ENCODE measurements around the gene RNF227. TPM values are rescaled to one million over a fixed set of nuclear protein-coding genes. Genes with fewer than 3 reads are reported as not detected.

The RNF227 gene
- total and polyA plus RNA-seq, 2 donors: 2.7 to 5.8 TPM

- Histone ChIP-seq H3K4me1 (ENCODE audit: control insufficient read depth in 2 of 2, insufficient read depth in 2 of 2, low read length in 2 of 2) (peaks cover 15 to 21% of the 10 kb centered on the region in 2 donors), H3K36me3 (ENCODE audit: control insufficient read depth in 2 of 2, insufficient read depth in 2 of 2, low read length in 1 of 2) (peaks cover 6 to 8% of the 10 kb centered on the region in 2 donors), H3K9me3 (ENCODE audit: control insufficient read depth in 2 of 2, insufficient read depth in 1 of 2, low read length in 1 of 2) (peaks cover 0 to 6% of the 10 kb centered on the region in 2 donors), H3K27me3 (ENCODE audit: control insufficient read depth in 2 of 2, insufficient read depth in 1 of 2, low read length in 1 of 2) (peaks cover 0 to 4% of the 10 kb centered on the region in 2 donors), H3K4me3 (ENCODE audit: low read length in 2 of 2) (no peak overlapping the region), H3K27ac (ENCODE audit: low read depth in 1 of 2, low read length in 1 of 2) (peak overlapping the region in 1 of 2 donors; percentile 36)
- 94% methylated on average over 2 of the region's 2 CpGs for WGBS
- no peak for DNase-seq (ENCODE audit: low read depth in 6 of 9, low spot score in 9 of 9)
Observed at GRCh38 chr17:7916808-7917207, 719 bp upstream of the RNF227 start.

GRCh38 chr17:7916385-7916682, 245 bp upstream of the RNF227 start:
- Histone ChIP-seq H3K9me3 (ENCODE audit: control insufficient read depth in 2 of 2, insufficient read depth in 1 of 2, low read length in 1 of 2) (peaks cover 0 to 6% of the 10 kb centered on the region in 2 donors), H3K4me1 (ENCODE audit: control insufficient read depth in 2 of 2, insufficient read depth in 2 of 2, low read length in 2 of 2) (peaks cover 15 to 21% of the 10 kb centered on the region in 2 donors), H3K27me3 (ENCODE audit: control insufficient read depth in 2 of 2, insufficient read depth in 1 of 2, low read length in 1 of 2) (peaks cover 0 to 4% of the 10 kb centered on the region in 2 donors), H3K36me3 (ENCODE audit: control insufficient read depth in 2 of 2, insufficient read depth in 2 of 2, low read length in 1 of 2) (peaks cover 11 to 13% of the 10 kb centered on the region in 2 donors), H3K4me3 (ENCODE audit: low read length in 2 of 2) (peak overlapping the region; percentile 67 to 69), H3K27ac (ENCODE audit: low read depth in 1 of 2, low read length in 1 of 2) (peak overlapping the region; percentile 74 to 92)
- WGBS: 65% methylated on average over 15 of the region's 15 CpGs
- no peak for DNase-seq (ENCODE audit: low read depth in 6 of 9, low spot score in 9 of 9)

DNA sequence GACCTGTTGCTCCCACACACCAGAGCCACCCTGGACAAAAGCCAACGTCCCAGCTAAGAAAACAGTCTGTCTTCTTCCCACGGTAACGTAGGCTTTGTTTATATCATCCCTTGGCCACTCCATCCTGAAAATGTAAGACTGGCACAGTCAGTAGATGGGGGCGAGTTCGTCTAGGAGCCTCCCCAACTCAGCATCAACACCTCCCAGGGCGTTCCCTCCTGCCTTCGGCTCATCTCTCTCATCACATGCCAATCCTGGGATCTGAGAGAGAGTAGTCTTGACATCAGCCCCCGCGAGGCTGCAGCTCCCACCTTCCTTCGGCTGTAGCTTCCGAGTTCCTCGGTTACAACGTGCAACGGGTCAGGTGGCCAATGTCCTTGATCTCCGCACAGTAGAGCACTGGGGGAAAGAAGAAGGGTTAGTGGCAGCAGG, 894 bp downstream of the RNF227 start:
- DNase-seq (ENCODE audit: low read depth in 6 of 9, low spot score in 9 of 9): no peak
- Histone ChIP-seq H3K27ac (ENCODE audit: low read depth in 1 of 2, low read length in 1 of 2) (peak overlapping the region; percentile 86 to 92), H3K4me1 (ENCODE audit: control insufficient read depth in 2 of 2, insufficient read depth in 2 of 2, low read length in 2 of 2) (peaks cover 15 to 21% of the 10 kb centered on the region in 2 donors), H3K27me3 (ENCODE audit: control insufficient read depth in 2 of 2, insufficient read depth in 1 of 2, low read length in 1 of 2) (peaks cover 0 to 4% of the 10 kb centered on the region in 2 donors), H3K4me3 (ENCODE audit: low read length in 2 of 2) (peak overlapping the region; percentile 67 to 69), H3K9me3 (ENCODE audit: control insufficient read depth in 2 of 2, insufficient read depth in 1 of 2, low read length in 1 of 2) (peaks cover 0 to 6% of the 10 kb centered on the region in 2 donors), H3K36me3 (ENCODE audit: control insufficient read depth in 2 of 2, insufficient read depth in 2 of 2, low read length in 1 of 2) (peaks cover 22 to 24% of the 10 kb centered on the region in 2 donors)
- 7% methylated on average over 15 of the region's 15 CpGs for WGBS

DNA sequence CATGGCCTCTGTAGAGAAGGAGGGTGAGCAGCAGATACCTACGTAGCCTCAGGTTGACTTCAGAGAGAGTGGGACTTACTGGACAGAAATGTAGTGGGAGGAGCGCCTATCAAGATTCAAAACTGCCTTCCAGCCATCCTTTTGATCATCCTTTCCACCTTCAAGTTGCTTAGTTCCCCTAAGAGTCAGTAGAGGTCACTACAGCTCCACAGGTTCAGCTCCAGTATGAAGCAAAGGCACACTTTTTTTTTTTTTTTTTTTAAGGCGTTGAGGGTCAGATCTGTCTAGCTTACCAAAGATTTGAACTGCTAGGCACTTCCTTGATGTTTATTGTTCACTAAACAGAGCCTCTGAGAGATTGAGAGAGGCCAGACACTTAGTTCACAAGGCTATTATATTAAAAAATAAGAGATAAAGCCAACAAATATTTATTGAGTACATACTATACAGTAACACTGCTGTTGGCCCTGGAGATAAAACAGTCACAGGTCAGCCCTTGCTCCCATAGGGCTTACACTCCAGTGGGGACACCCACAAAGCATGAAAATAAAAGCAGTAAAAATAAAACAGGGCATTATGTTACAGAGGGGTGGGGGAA, 3.1 kb downstream of the RNF227 start:
- Histone ChIP-seq H3K4me3 (ENCODE audit: low read length in 2 of 2) (no peak overlapping the region), H3K27ac (ENCODE audit: low read depth in 1 of 2, low read length in 1 of 2) (no peak overlapping the region), H3K9me3 (ENCODE audit: control insufficient read depth in 2 of 2, insufficient read depth in 1 of 2, low read length in 1 of 2) (peaks cover 0 to 6% of the 10 kb centered on the region in 2 donors), H3K27me3 (ENCODE audit: control insufficient read depth in 2 of 2, insufficient read depth in 1 of 2, low read length in 1 of 2) (peaks cover 0 to 4% of the 10 kb centered on the region in 2 donors), H3K4me1 (ENCODE audit: control insufficient read depth in 2 of 2, insufficient read depth in 2 of 2, low read length in 2 of 2) (peaks cover 15 to 21% of the 10 kb centered on the region in 2 donors), H3K36me3 (ENCODE audit: control insufficient read depth in 2 of 2, insufficient read depth in 2 of 2, low read length in 1 of 2) (peaks cover 44 to 46% of the 10 kb centered on the region in 2 donors)
- DNase-seq (ENCODE audit: low read depth in 6 of 9, low spot score in 9 of 9): peak in 8 of 9 donors; percentile 42 to 90 (median 72)
- WGBS: 52% methylated on average over 3 of the region's 3 CpGs

GRCh38 chr17:7911116-7911515, 5.0 kb downstream of the RNF227 start:
- no peak overlapping the region for H3K4me3 ChIP-seq (ENCODE audit: low read length in 2 of 2)
- peaks cover 0 to 1% of the 10 kb centered on the region in 2 donors for H3K27me3 ChIP-seq (ENCODE audit: control insufficient read depth in 2 of 2, insufficient read depth in 1 of 2, low read length in 1 of 2)
- DNase-seq (ENCODE audit: low read depth in 6 of 9, low spot score in 9 of 9): no peak
- H3K27ac ChIP-seq (ENCODE audit: low read depth in 1 of 2, low read length in 1 of 2): no peak overlapping the region
- peaks cover 6 to 12% of the 10 kb centered on the region in 2 donors for H3K4me1 ChIP-seq (ENCODE audit: control insufficient read depth in 2 of 2, insufficient read depth in 2 of 2, low read length in 2 of 2)
- H3K9me3 ChIP-seq (ENCODE audit: control insufficient read depth in 2 of 2, insufficient read depth in 1 of 2, low read length in 1 of 2): peaks cover 0 to 2% of the 10 kb centered on the region in 2 donors
- 93% methylated on average over 9 of the region's 9 CpGs for WGBS
- H3K36me3 ChIP-seq (ENCODE audit: control insufficient read depth in 2 of 2, insufficient read depth in 2 of 2, low read length in 1 of 2): peaks cover 63 to 65% of the 10 kb centered on the region in 2 donors

DNA sequence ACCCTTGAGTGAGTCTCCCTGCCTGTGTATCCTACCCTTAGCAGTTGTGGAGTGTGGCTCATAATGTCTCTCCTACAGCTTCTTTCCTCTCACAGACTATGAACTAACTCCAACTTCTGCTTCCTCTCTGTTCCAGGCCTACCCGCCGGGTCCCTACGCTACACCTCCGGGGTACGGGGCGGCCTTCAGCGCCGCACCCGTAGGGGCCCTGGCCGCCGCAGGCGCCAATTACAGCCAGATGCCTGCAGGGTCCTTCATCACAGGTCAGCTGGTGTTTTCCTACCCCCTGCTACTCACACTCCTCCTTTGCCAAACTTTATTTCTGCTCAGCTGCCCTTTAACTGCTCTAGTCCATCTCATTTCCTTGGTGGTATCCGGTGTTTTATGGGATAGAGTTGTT, 5.4 kb downstream of the RNF227 start:
- DNase-seq (ENCODE audit: low read depth in 6 of 9, low spot score in 9 of 9): no peak
- Histone ChIP-seq H3K4me1 (ENCODE audit: control insufficient read depth in 2 of 2, insufficient read depth in 2 of 2, low read length in 2 of 2) (peaks cover 6 to 10% of the 10 kb centered on the region in 2 donors), H3K27me3 (ENCODE audit: control insufficient read depth in 2 of 2, insufficient read depth in 1 of 2, low read length in 1 of 2) (no peaks in the 10 kb centered on the region), H3K9me3 (ENCODE audit: control insufficient read depth in 2 of 2, insufficient read depth in 1 of 2, low read length in 1 of 2) (no peaks in the 10 kb centered on the region), H3K4me3 (ENCODE audit: low read length in 2 of 2) (no peak overlapping the region), H3K36me3 (ENCODE audit: control insufficient read depth in 2 of 2, insufficient read depth in 2 of 2, low read length in 1 of 2) (peaks cover 67 to 69% of the 10 kb centered on the region in 2 donors), H3K27ac (ENCODE audit: low read depth in 1 of 2, low read length in 1 of 2) (no peak overlapping the region)
- WGBS: over 99% methylated on average over 13 of the region's 13 CpGs

GRCh38 chr17:7910281-7910680, 5.8 kb downstream of the RNF227 start:
- Histone ChIP-seq H3K36me3 (ENCODE audit: control insufficient read depth in 2 of 2, insufficient read depth in 2 of 2, low read length in 1 of 2) (peaks cover 72 to 73% of the 10 kb centered on the region in 2 donors), H3K4me3 (ENCODE audit: low read length in 2 of 2) (no peak overlapping the region), H3K27ac (ENCODE audit: low read depth in 1 of 2, low read length in 1 of 2) (no peak overlapping the region), H3K27me3 (ENCODE audit: control insufficient read depth in 2 of 2, insufficient read depth in 1 of 2, low read length in 1 of 2) (no peaks in the 10 kb centered on the region), H3K9me3 (ENCODE audit: control insufficient read depth in 2 of 2, insufficient read depth in 1 of 2, low read length in 1 of 2) (no peaks in the 10 kb centered on the region), H3K4me1 (ENCODE audit: control insufficient read depth in 2 of 2, insufficient read depth in 2 of 2, low read length in 2 of 2) (peaks cover 6% of the 10 kb centered on the region in 2 donors)
- WGBS: 97% methylated on average over 15 of the region's 15 CpGs
- DNase-seq (ENCODE audit: low read depth in 6 of 9, low spot score in 9 of 9): no peak

GRCh38 chr17:7909089-7909488, 7.0 kb downstream of the RNF227 start:
- no peak overlapping the region for H3K4me3 ChIP-seq (ENCODE audit: low read length in 2 of 2)
- WGBS: 98% methylated on average over 29 of the region's 29 CpGs
- no peaks in the 10 kb centered on the region for H3K4me1 ChIP-seq (ENCODE audit: control insufficient read depth in 2 of 2, insufficient read depth in 2 of 2, low read length in 2 of 2)
- H3K27me3 ChIP-seq (ENCODE audit: control insufficient read depth in 2 of 2, insufficient read depth in 1 of 2, low read length in 1 of 2): no peaks in the 10 kb centered on the region
- peaks cover 84 to 85% of the 10 kb centered on the region in 2 donors for H3K36me3 ChIP-seq (ENCODE audit: control insufficient read depth in 2 of 2, insufficient read depth in 2 of 2, low read length in 1 of 2)
- H3K9me3 ChIP-seq (ENCODE audit: control insufficient read depth in 2 of 2, insufficient read depth in 1 of 2, low read length in 1 of 2): no peaks in the 10 kb centered on the region
- no peak for DNase-seq (ENCODE audit: low read depth in 6 of 9, low spot score in 9 of 9)
- H3K27ac ChIP-seq (ENCODE audit: low read depth in 1 of 2, low read length in 1 of 2): no peak overlapping the region

DNA sequence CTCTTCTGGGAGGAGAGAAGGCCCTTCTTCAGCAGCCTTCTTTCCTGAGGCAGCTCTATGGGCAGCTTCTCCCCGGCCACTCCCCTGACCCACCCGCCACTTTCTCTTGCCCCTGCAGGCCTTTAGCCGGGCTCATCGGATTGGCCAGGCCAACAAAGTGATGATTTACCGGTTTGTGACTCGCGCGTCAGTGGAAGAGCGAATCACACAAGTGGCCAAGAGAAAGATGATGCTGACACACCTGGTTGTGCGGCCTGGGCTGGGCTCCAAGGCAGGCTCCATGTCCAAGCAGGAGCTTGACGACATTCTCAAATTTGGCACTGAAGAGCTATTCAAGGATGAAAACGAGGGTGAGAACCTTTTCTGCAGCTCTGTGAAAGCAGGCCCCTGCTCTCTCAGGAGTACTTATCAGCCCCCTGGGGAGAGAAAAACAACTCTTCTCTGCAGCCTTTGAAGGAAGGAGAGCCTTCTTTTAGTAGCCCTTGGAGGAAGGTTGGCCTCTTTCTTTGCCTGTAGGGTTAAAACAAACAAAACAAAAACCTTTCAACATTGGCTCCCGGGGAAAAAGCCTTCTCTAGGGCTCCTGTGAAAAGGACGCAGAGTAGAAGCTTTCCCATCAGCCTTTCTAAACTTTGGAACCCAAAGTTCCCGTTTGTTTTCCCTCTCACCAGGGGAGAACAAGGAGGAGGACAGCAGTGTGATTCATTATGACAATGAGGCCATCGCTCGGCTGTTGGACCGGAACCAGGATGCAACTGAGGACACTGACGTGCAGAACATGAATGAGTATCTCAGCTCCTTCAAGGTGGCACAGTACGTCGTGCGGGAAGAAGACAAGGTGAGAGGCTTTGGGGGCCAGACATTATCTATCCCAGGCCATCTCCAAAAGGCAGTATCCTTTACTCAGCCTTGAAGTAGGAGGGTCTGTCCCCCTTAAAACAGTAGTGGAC, 12.7 kb downstream of the RNF227 start:
- Histone ChIP-seq H3K9me3 (ENCODE audit: control insufficient read depth in 2 of 2, insufficient read depth in 1 of 2, low read length in 1 of 2) (no peaks in the 10 kb centered on the region), H3K27ac (ENCODE audit: low read depth in 1 of 2, low read length in 1 of 2) (peak overlapping the region in 1 of 2 donors; percentile 50), H3K36me3 (ENCODE audit: control insufficient read depth in 2 of 2, insufficient read depth in 2 of 2, low read length in 1 of 2) (peaks cover 98 to 99% of the 10 kb centered on the region in 2 donors), H3K4me3 (ENCODE audit: low read length in 2 of 2) (no peak overlapping the region), H3K27me3 (ENCODE audit: control insufficient read depth in 2 of 2, insufficient read depth in 1 of 2, low read length in 1 of 2) (no peaks in the 10 kb centered on the region), H3K4me1 (ENCODE audit: control insufficient read depth in 2 of 2, insufficient read depth in 2 of 2, low read length in 2 of 2) (peaks cover 0 to 6% of the 10 kb centered on the region in 2 donors)
- 95% methylated on average over 22 of the region's 22 CpGs for WGBS
- no peak for DNase-seq (ENCODE audit: low read depth in 6 of 9, low spot score in 9 of 9)

All from thymus (tissue), 11 donors.